GM23248 (cell line): Measurements from ENCODE around the gene KAZN. TPM values are rescaled to one million over a fixed set of nuclear protein-coding genes. Genes with fewer than 3 reads are reported as not detected.

Source experiments
- DNase-seq: peaks from one replicate; pipeline ENCODE4 v3.0.0-alpha.2; 2015
- H2AFZ ChIP-seq: fragments of 200-600 bp; sonication (generic); 2 replicates; pipeline ENCODE4 v1.6.1; 2016; ENCODE audit warnings: antibody characterized with exemption
- H3F3A ChIP-seq: fragments of 200-600 bp; sonication (generic); 2 replicates; pipeline ENCODE4 v1.6.1; 2016; ENCODE audit warnings: mild to moderate bottlenecking, antibody characterized with exemption, mixed run types; ENCODE audit not compliant: insufficient read depth
- H3K27ac ChIP-seq: fragments of 200-600 bp; sonication (generic); 2 replicates; pipeline ENCODE4 v1.5.1; 2016; ENCODE audit warnings: mild to moderate bottlenecking
- H3K27me3 ChIP-seq: fragments of 200-600 bp; sonication (generic); replicated peaks from 2 replicates; pipeline ENCODE4 v1.6.1; 2016; ENCODE audit warnings: mild to moderate bottlenecking; ENCODE audit not compliant: insufficient read depth
- H3K36me3 ChIP-seq: fragments of 200-600 bp; sonication (generic); 2 replicates; pipeline ENCODE4 v1.6.1; 2016; ENCODE audit warnings: low read depth, mild to moderate bottlenecking
- H3K4me1 ChIP-seq: fragments of 200-600 bp; sonication (generic); 2 replicates; pipeline ENCODE4 v1.6.1; 2016; ENCODE audit warnings: mild to moderate bottlenecking; ENCODE audit not compliant: insufficient read depth
- H3K4me2 ChIP-seq: fragments of 200-600 bp; sonication (generic); one replicate; pipeline ENCODE4 v1.6.1; 2016; ENCODE audit warnings: mild to moderate bottlenecking; ENCODE audit not compliant: unreplicated experiment
- H3K4me3 ChIP-seq: fragments of 200-600 bp; sonication (generic); 2 replicates; pipeline ENCODE4 v1.5.1; 2016; ENCODE audit warnings: mild to moderate bottlenecking
- H3K79me2 ChIP-seq: fragments of 200-600 bp; sonication (generic); 2 replicates; pipeline ENCODE4 v1.6.1; 2016; ENCODE audit warnings: mild to moderate bottlenecking; ENCODE audit not compliant: insufficient read depth
- H3K9ac ChIP-seq: fragments of 200-600 bp; sonication (generic); 2 replicates; pipeline ENCODE4 v1.6.1; 2016; ENCODE audit warnings: mild to moderate bottlenecking
- H3K9me2 ChIP-seq: fragments of 200-600 bp; sonication (generic); 2 replicates; pipeline ENCODE4 v1.6.1; 2016; ENCODE audit warnings: mixed run types, mild to moderate bottlenecking, moderate library complexity; ENCODE audit not compliant: insufficient read depth
- H3K9me3 ChIP-seq: fragments of 200-600 bp; sonication (generic); one replicate; pipeline ENCODE4 v1.6.1; 2017; ENCODE audit warnings: low read depth
- H4K20me1 ChIP-seq: fragments of 200-600 bp; sonication (generic); 2 replicates; pipeline ENCODE4 v1.6.0; 2016; ENCODE audit not compliant: insufficient read depth
- EZH2 ChIP-seq: fragments of 200-600 bp; sonication (generic); IDR thresholded peaks from 2 replicates; pipeline ENCODE4 v1.6.1; 2018; ENCODE audit warnings: antibody characterized with exemption, mild to moderate bottlenecking; ENCODE audit not compliant: insufficient read depth, poor library complexity, severe bottlenecking
- EZH2phosphoT487 ChIP-seq: fragments of 200-600 bp; sonication (generic); IDR thresholded peaks from 2 replicates; pipeline ENCODE4 v1.6.1; 2018; ENCODE audit warnings: antibody characterized with exemption, moderate library complexity, mild to moderate bottlenecking, low read depth; ENCODE audit not compliant: insufficient read depth
- WGBS, 2 experiments: methylation state at CpG; one replicate each; pipeline ENCODE4 v1.1.6; 2015 to 2017; ENCODE audit warnings: low lambda C conversion rate in 2 of 2, low coverage in 1 of 2; ENCODE audit errors: missing lambda C conversion rate in 2 of 2; 5-methylcytosine and 5-hydroxymethylcytosine counted together
- in situ Hi-C: fragments of 300-500 bp; cut with MboI; formaldehyde crosslinking; loops from 2 replicates; pipeline ENCODE4 v1.15.0; 2020
- polyA plus RNA-seq: library from polyadenylated mRNA; unstranded; fragments of >200 nt; fragmentation: Nextera tagmentation; extraction: Ambion mirVana; gene quantifications from 2 replicates; pipeline ENCODE4 v1.2.1, GENCODE V29; 2016
- total RNA-seq: library from RNA; depleted of rRNA; stranded (reverse); fragments of >200 nt; shearing (Covaris generic); gene quantifications from 2 replicates; pipeline ENCODE4 v1.2.3, GENCODE V29; 2014

Gene KAZN
- total and polyA plus RNA-seq, 2 experiments from 2014 or later, result 4.9 to 7.2 TPM

DNA sequence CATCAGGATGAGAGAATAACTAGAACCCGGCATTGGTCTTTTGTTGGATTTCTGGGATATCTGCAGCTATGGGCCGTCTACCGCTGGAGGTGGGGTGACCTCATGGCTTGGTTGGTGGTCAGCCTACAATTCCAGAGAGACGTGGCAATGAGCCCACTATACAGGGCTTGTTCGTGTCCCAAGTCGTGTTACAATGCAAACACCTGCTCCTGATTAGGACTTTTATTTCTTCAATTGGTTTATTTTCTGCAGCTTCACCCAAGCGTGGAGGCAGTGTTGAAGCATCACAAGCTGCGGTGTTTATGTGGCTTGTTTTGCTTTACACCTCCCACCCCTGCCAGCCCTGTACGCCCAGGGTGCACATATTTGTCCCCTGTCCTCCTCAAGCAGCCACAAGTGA is 343.4 kb downstream of the KAZN start:
- H4K20me1 ChIP-seq, result no peaks in the 10 kb centered on the region
- no peak overlapping the region for H3K4me3 ChIP-seq
- H3K9me2 ChIP-seq, result no peaks in the 10 kb centered on the region
- in situ Hi-C loops, result no loop called here
- peaks cover 54% of the 10 kb centered on the region for H3K4me1 ChIP-seq
- peaks cover 8% of the 10 kb centered on the region; the same call in 1 of the 2 replicates for H3K79me2 ChIP-seq
- H2AFZ ChIP-seq, result no peak overlapping the region
- no peak overlapping the region for H3K4me2 ChIP-seq
- peaks cover 47% of the 10 kb centered on the region for H3F3A ChIP-seq
- no peak for TF ChIP-seq EZH2
- no peak for DNase-seq
- 41 to 48% methylated on average over 9 of the region's 9 CpGs for WGBS, 2 experiments
- H3K27me3 ChIP-seq, result no peaks in the 10 kb centered on the region
- no peaks in the 10 kb centered on the region for H3K36me3 ChIP-seq
- H3K9me3 ChIP-seq, result no peaks in the 10 kb centered on the region
- no peak overlapping the region for H3K27ac ChIP-seq
- H3K9ac ChIP-seq, result no peak overlapping the region

- Histone ChIP-seq H3F3A (peaks cover 52% of the 10 kb centered on the region), H3K9me2 (no peaks in the 10 kb centered on the region), H3K4me1 (peaks cover 64% of the 10 kb centered on the region), H3K9ac (peak overlapping the region; percentile 60), H3K9me3 (no peaks in the 10 kb centered on the region), H3K36me3 (no peaks in the 10 kb centered on the region), H3K27ac (peak overlapping the region; percentile 95), H4K20me1 (no peaks in the 10 kb centered on the region), H3K4me3 (no peak overlapping the region), H3K79me2 (peaks cover 22% of the 10 kb centered on the region), H3K27me3 (no peaks in the 10 kb centered on the region), H2AFZ (no peak overlapping the region), H3K4me2 (peak overlapping the region; percentile 33)
- WGBS, 2 experiments, result 71 to 73% methylated on average over 12 of the region's 12 CpGs
- no peak for DNase-seq
- no peak for TF ChIP-seq EZH2phosphoT487
- TF ChIP-seq EZH2, result no peak
- in situ Hi-C loops, result no loop called here
These were observed 346.0 kb downstream of the KAZN start for GRCh38 chr1:14944471-14944985.

DNA sequence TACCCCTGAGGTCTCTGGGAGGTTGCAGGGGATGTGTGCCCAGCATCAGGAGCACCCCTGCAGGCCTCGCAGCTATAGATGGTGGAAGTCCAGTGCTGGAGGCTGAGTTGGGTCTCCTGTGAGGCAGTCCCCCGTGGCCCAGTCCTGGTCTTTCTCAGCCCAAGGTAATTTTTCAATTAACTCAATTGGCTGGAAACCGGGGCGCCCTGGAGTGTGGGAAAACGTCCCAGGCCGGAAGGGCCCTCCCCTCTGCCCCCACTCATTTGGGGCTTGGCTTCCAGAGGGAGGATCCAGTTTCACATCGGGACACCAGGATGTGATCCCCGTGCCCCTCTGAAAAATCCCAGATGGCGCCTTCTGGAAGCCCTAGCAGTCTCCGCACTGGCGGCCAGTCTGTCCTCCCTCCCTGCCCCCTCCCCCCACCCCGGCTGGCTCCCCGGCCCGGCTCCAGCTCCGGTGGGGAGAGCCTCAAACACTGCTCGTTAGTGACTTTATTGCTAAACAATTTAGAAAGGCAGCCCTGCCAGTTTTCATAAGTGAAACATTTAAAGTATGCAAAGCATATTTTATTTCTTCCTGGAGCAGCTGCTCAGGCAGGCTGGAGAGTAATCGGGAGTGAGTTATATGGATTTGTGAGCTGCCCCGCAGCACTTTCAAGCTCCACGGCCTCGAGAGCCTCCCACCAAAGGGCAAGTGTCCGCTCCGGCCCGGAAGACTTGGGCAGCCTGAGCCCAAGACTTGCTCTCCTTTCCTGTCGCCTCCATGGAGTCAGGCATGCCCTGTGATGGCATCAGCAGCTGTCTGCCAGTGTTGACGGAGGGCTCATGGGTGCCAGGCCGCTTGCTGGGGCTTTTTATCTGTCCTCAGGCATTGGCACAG is 346.9 kb downstream of the KAZN start:
- H3K27me3 ChIP-seq, result no peaks in the 10 kb centered on the region

GRCh38 chr1:14946011-14946359 is 347.5 kb downstream of the KAZN start:
- WGBS, 2 experiments, result 62 to 64% methylated on average over 4 of the region's 4 CpGs
- H3K9me3 ChIP-seq, result no peaks in the 10 kb centered on the region
- H2AFZ ChIP-seq, result peak overlapping the region; percentile 71
- peak overlapping the region; percentile 79 for H3K9ac ChIP-seq
- TF ChIP-seq EZH2phosphoT487, result no peak
- no peak for TF ChIP-seq EZH2
- peak overlapping the region; percentile 65 for H3K4me3 ChIP-seq
- no peaks in the 10 kb centered on the region for H3K27me3 ChIP-seq
- in situ Hi-C loops, result no loop called here
- H3K9me2 ChIP-seq, result no peaks in the 10 kb centered on the region
- H4K20me1 ChIP-seq, result no peaks in the 10 kb centered on the region
- peaks cover 27% of the 10 kb centered on the region for H3K79me2 ChIP-seq
- peaks cover 58% of the 10 kb centered on the region for H3K4me1 ChIP-seq
- no peak for DNase-seq
- peak overlapping the region; percentile 87 for H3K4me2 ChIP-seq
- peak overlapping the region; percentile 95 for H3K27ac ChIP-seq
- H3F3A ChIP-seq, result peaks cover 47% of the 10 kb centered on the region
- no peaks in the 10 kb centered on the region for H3K36me3 ChIP-seq

More for the DNA sequence above, 346.9 kb downstream of the KAZN start:
- Histone ChIP-seq H3K27ac (peak overlapping the region; percentile 95), H2AFZ (peak overlapping the region; percentile 71), H3K9me3 (no peaks in the 10 kb centered on the region), H3K4me1 (peaks cover 61% of the 10 kb centered on the region), H3K9me2 (no peaks in the 10 kb centered on the region), H3K4me2 (peak overlapping the region; percentile 87), H3F3A (peaks cover 49% of the 10 kb centered on the region), H3K9ac (peak overlapping the region; percentile 79), H3K79me2 (peaks cover 24% of the 10 kb centered on the region), H3K36me3 (no peaks in the 10 kb centered on the region), H4K20me1 (no peaks in the 10 kb centered on the region), H3K4me3 (peak overlapping the region; percentile 65)
- WGBS, 2 experiments, result 3 to 7% methylated on average over 23 to 26 of the region's 26 CpGs
- in situ Hi-C loops, result no loop called here
- TF ChIP-seq EZH2 (no peak), EZH2phosphoT487 (no peak)
- DNase-seq, result peak; percentile 89
